ENCODE results near the gene PTPN3. TPM values are rescaled to one million over a fixed set of nuclear protein-coding genes. Genes with fewer than 3 reads are reported as not detected.

The PTPN3 gene
- total RNA-seq, 1 donor from 2014 or later: 13.4 TPM

GRCh38 chr9:109354190-109354589 is 143.9 kb downstream of the PTPN3 start:
- intact Hi-C loops (cut with DNase I): no loop called here
- no peak overlapping the region for H3K27ac ChIP-seq
- ATAC-seq: no peak
- no peak overlapping the region for H3K4me3 ChIP-seq
- no peaks in the 10 kb centered on the region for H3K36me3 ChIP-seq
- H3K4me1 ChIP-seq: no peaks in the 10 kb centered on the region
- no peaks in the 10 kb centered on the region for H3K27me3 ChIP-seq (ENCODE audit: low read depth)
- H3K9me3 ChIP-seq: no peaks in the 10 kb centered on the region
- DNase-seq: no peak
- no peak for TF ChIP-seq CTCF (IDR thresholded peaks at IDR 0.05)

- Histone ChIP-seq H3K27me3 (ENCODE audit: low read depth) (no peaks in the 10 kb centered on the region), H3K36me3 (no peaks in the 10 kb centered on the region), H3K9me3 (no peaks in the 10 kb centered on the region), H3K27ac (no peak overlapping the region), H3K4me3 (no peak overlapping the region), H3K4me1 (no peaks in the 10 kb centered on the region)
- no peak for TF ChIP-seq CTCF (IDR thresholded peaks at IDR 0.05)
- intact Hi-C loops (cut with DNase I): no loop called here
- ATAC-seq: no peak
- DNase-seq: no peak
These were observed 147.1 kb downstream of the PTPN3 start for GRCh38 chr9:109351032-109351431.

- H3K9me3 ChIP-seq: no peaks in the 10 kb centered on the region
- TF ChIP-seq CTCF (IDR thresholded peaks at IDR 0.05): no peak
- peak; percentile 65 to 82 for ATAC-seq
- peaks cover 9% of the 10 kb centered on the region for H3K4me1 ChIP-seq
- no peaks in the 10 kb centered on the region for H3K27me3 ChIP-seq (ENCODE audit: low read depth)
- intact Hi-C loops (cut with DNase I): no loop called here
- H3K4me3 ChIP-seq: no peak overlapping the region
- H3K27ac ChIP-seq: no peak overlapping the region
- no peaks in the 10 kb centered on the region for H3K36me3 ChIP-seq
- DNase-seq: no peak
These were observed 148.7 kb downstream of the PTPN3 start for GRCh38 chr9:109349421-109349846.

GRCh38 chr9:109346904-109347303 is 151.2 kb downstream of the PTPN3 start:
- TF ChIP-seq CTCF (IDR thresholded peaks at IDR 0.05): no peak
- H3K9me3 ChIP-seq: no peaks in the 10 kb centered on the region
- H3K36me3 ChIP-seq: no peaks in the 10 kb centered on the region
- ATAC-seq: no peak
- peaks cover 14% of the 10 kb centered on the region for H3K4me1 ChIP-seq
- H3K4me3 ChIP-seq: no peak overlapping the region
- DNase-seq: no peak
- no peaks in the 10 kb centered on the region for H3K27me3 ChIP-seq (ENCODE audit: low read depth)
- no peak overlapping the region for H3K27ac ChIP-seq
- intact Hi-C loops (cut with DNase I): no loop called here

- H3K36me3 ChIP-seq: no peaks in the 10 kb centered on the region
- H3K27ac ChIP-seq: peak overlapping the region; percentile 60
- TF ChIP-seq CTCF (IDR thresholded peaks at IDR 0.05): no peak
- no peaks in the 10 kb centered on the region for H3K9me3 ChIP-seq
- no peak for ATAC-seq
- peaks cover 16% of the 10 kb centered on the region for H3K4me1 ChIP-seq
- intact Hi-C loops (cut with DNase I): no loop called here
- H3K27me3 ChIP-seq (ENCODE audit: low read depth): no peaks in the 10 kb centered on the region
- H3K4me3 ChIP-seq: no peak overlapping the region
- no peak for DNase-seq
These were observed 153.2 kb downstream of the PTPN3 start for GRCh38 chr9:109344866-109345265.

GRCh38 chr9:109342878-109343277 is 155.2 kb downstream of the PTPN3 start:
- no peak for TF ChIP-seq CTCF (IDR thresholded peaks at IDR 0.05)
- no peak for ATAC-seq
- H3K36me3 ChIP-seq: no peaks in the 10 kb centered on the region
- peaks cover 16% of the 10 kb centered on the region for H3K4me1 ChIP-seq
- DNase-seq: no peak
- no peaks in the 10 kb centered on the region for H3K9me3 ChIP-seq
- H3K27ac ChIP-seq: no peak overlapping the region
- H3K4me3 ChIP-seq: no peak overlapping the region
- no peaks in the 10 kb centered on the region for H3K27me3 ChIP-seq (ENCODE audit: low read depth)
- intact Hi-C loops (cut with DNase I): no loop called here
